Heart left ventricle (tissue), 13 donors: ENCODE results near the gene DNAJC19.

Experiments
- POLR2A ChIP-seq, 2 donors: fragments of 450-650 bp; IDR thresholded peaks; one replicate each; pipeline ENCODE4 v1.6.1; 2017; ENCODE audit warnings: antibody characterized with exemption in 2 of 2, mild to moderate bottlenecking in 2 of 2, moderate library complexity in 2 of 2
- TF ChIP-seq, protein P1 (sequence below), 12 donors: fragments of 200-600 bp; sonication (generic) in 4 of 12; IDR thresholded peaks; one replicate each; pipeline versions ENCODE4 v1.5.0 to v1.8.0; 2018 to 2022; ENCODE audit warnings: antibody characterized with exemption in 12 of 12, mild to moderate bottlenecking in 5 of 12
- donor health status: ischemic (EF 13 %, LVEDD 7.1; RV severe dilation, severe dysfunction).
- donor health status: DM: no; HTN: yes; CAD: no.
- donor health status: DM: no; HTN: no; CAD: no.
- donor health status: ischemic (EF 25% LVEDD 6.9; RV normal size, moderate dysfunction).
- donor health status: ischemic (EF 25% LVEDD 5.7; RV mildly dilated, moderate dysfunction).
- donor health status: ischemic (EF 35%, LVEDD 5.7; RV mildly dilated, moderate dysfunction).
- donor health status: nonischemic (EF 11% LVEDD 7.7; RV severe dilation, severe dysfunction).
- donor health status: DM: yes; HTN: yes; CAD: no.
- donor health status: PGD.
- donor health status: ischemic (EF 29% LVEDD 5.4; RV normal size, mild dysfunction).
- donor health status: nonischemic (EF 23%, LVEDD 6.1; RV moderate dilation, normal function).

DNA sequence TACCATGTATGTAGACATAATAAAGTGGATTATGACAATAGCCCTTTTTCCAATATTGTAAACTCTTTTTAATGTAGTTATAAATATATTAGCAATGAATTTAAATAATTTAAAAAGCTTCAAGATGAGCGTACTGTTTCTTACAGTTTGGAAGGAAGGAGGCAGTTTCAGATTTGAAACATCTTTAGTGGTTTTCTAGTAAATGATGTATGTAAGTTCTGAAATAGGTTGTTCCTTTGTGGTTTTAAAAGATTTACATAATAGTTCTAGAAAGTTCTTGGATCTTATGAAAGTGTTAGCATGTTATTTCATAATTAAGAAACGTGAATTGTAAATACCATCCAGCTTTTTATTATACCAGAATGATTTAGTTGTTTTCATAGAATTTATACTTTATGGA, 16.0 kb downstream of the DNAJC19 start:
- TF ChIP-seq, protein P1, sequence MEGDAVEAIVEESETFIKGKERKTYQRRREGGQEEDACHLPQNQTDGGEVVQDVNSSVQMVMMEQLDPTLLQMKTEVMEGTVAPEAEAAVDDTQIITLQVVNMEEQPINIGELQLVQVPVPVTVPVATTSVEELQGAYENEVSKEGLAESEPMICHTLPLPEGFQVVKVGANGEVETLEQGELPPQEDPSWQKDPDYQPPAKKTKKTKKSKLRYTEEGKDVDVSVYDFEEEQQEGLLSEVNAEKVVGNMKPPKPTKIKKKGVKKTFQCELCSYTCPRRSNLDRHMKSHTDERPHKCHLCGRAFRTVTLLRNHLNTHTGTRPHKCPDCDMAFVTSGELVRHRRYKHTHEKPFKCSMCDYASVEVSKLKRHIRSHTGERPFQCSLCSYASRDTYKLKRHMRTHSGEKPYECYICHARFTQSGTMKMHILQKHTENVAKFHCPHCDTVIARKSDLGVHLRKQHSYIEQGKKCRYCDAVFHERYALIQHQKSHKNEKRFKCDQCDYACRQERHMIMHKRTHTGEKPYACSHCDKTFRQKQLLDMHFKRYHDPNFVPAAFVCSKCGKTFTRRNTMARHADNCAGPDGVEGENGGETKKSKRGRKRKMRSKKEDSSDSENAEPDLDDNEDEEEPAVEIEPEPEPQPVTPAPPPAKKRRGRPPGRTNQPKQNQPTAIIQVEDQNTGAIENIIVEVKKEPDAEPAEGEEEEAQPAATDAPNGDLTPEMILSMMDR (IDR thresholded peaks at IDR 0.05): no peak
- TF ChIP-seq POLR2A (IDR thresholded peaks at IDR 0.05): no peak
